HEK293T (cell line): ENCODE results near the gene SLC16A6.

Experiments used
- ARNT ChIP-seq: fragments of 450-650 bp; IDR thresholded peaks from 2 replicates; pipeline ENCODE4 v1.6.1; 2017; ENCODE audit warnings: mild to moderate bottlenecking
- BHLHE40 ChIP-seq: fragments of 450-650 bp; IDR thresholded peaks from 2 replicates; pipeline ENCODE4 v1.6.1; 2016; ENCODE audit warnings: mild to moderate bottlenecking, moderate library complexity, borderline replicate concordance
- CTBP1 ChIP-seq: fragments of 450-650 bp; IDR thresholded peaks from 2 replicates; pipeline ENCODE4 v1.6.1; 2016; ENCODE audit warnings: borderline replicate concordance
- ELF4 ChIP-seq: fragments of 450-650 bp; IDR thresholded peaks from 2 replicates; pipeline ENCODE4 v1.6.1; 2017; ENCODE audit warnings: antibody characterized with exemption
- FOXM1 ChIP-seq: fragments of 450-650 bp; IDR thresholded peaks from 2 replicates; pipeline ENCODE4 v1.6.1; 2017; ENCODE audit warnings: mild to moderate bottlenecking, borderline replicate concordance
- NFRKB ChIP-seq: fragments of 450-650 bp; IDR thresholded peaks from 2 replicates; pipeline ENCODE4 v1.6.1; 2016; ENCODE audit warnings: mild to moderate bottlenecking, moderate library complexity
- SP1 ChIP-seq: fragments of 450-650 bp; IDR thresholded peaks from 2 replicates; pipeline ENCODE4 v1.6.1; 2017
- SUZ12 ChIP-seq: fragments of 450-650 bp; IDR thresholded peaks from 2 replicates; pipeline ENCODE4 v1.6.1; 2016; ENCODE audit warnings: mild to moderate bottlenecking
- ZNF384 ChIP-seq: fragments of 450-650 bp; IDR thresholded peaks from 2 replicates; pipeline ENCODE4 v1.6.1; 2016

DNA sequence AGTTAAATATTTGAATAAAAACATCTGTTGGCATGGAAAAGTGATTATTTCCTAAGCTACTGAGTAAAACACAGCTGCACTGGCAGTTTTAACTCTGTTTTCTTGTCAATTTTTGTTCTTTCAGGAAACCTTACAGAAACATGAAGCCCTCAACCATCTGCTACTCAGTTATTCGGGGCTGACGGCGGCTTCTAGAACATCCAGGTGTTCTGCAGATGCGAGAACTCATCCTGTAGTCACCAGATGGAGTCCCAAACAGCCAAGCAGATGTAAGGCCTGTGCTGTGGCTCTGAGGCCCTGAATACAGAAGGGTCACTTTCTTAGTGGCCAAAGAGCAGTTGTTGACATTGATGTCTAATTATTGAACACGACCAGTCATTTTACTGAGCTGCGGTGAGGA, 15.9 kb upstream of the SLC16A6 start:
- TF ChIP-seq SP1 (no peak), CTBP1 (no peak), NFRKB (no peak), ZNF384 (no peak), ARNT (no peak), ELF4 (no peak), SUZ12 (no peak), FOXM1 (no peak), BHLHE40 (no peak)
